DMS79 (cell line): ENCODE measurements around the gene UBALD1.
A peak's percentile ranks its signal among the peaks of the same experiment; 100 is the strongest.
"Not testable (repeated sequence)": the region's sequence is repeated elsewhere in the genome, so short reads cannot be mapped to it uniquely, and the experiment has no call there.

Source experiments
- DNase-seq: peaks from one replicate; lab custom pipeline; 2025; lab: John Stamatoyannopoulos, UW

The UBALD1 gene

DNA sequence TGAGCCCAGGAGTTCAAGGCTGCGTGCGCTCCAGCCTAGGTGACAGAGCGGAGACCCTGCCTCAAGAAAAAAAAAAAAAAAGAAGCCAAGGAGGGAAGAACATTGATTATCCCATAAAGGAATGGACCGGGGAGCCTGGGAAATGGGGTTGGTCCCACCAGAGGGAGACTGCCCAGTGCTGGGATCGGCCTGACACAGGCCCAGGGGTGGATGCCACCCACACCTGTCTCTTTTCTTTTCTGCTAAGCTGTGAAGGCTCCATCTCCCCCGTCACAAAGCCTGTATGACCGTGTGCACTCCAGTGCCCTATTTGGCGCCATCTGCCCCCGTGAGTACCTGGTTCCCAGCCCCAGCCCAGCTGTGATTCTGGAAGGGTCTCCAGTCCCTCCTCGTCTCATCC, 15.7 kb downstream of the UBALD1 start:
- no peak for DNase-seq

- DNase-seq = peak; percentile 18
These were observed 17.5 kb downstream of the UBALD1 start for GRCh38 chr16:4597174-4597573.

- DNase-seq = no peak
These were observed 20.0 kb downstream of the UBALD1 start for GRCh38 chr16:4594433-4595410.

GRCh38 chr16:4593086-4593485, 21.6 kb downstream of the UBALD1 start:
- DNase-seq = no peak

DNA sequence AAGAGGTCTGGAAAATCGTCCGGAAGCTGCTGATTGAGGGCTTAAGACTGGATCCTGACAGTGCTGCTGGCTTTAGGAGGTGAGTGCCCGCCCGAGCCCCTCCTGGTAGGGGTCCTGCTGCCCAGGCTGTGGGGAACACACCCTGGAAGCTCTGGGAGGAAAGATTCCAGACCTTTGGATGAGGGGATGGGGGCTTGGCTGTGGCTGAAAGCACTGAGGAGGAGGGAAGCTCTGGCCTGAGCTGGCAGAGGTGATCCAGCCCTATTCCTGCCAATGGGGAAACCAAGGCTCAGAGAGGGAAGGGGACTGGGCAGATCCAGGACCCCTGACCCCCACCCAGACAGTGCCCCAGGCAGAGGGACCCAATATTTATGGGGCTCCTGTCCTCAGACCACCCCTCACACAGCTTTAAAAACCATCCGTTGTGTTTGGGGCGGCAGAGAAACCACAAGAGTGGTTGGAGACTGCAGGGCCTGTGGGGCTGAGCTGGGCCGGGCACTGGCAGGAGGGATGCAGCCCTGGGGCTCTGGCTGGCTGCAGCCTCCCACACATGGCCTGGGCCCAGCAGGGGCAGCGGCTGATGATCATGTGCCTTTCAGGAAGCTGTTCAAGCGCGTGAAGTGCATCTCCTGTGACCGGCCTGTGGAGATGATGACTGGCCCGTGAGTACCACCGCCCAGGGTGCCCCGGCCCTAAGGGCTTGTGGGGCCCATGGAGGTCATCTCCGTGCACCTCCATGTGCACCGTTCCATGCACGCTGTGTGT, 22.8 kb downstream of the UBALD1 start:
- no peak for DNase-seq

- no peak for DNase-seq
These were observed 23.5 kb downstream of the UBALD1 start for GRCh38 chr16:4591191-4591590.

DNA sequence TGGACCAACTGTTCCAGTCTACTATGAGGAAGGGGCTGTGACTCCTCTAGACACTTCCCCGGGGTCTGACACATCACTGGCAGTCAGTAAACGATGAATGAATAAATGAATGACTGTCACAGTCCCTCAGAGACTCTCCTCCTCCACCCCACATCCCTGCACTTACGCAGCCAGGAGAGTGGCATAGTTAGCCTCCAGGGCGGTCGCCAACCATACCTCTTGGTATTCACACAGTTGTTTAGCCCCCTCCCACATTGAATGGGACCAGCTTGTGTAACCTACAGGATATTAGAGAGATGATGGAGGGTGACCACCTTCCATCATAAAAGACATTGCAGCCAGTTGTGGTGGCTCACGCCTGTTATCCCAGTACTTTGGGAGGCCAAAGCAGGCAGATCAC, 25.7 kb downstream of the UBALD1 start:
- DNase-seq = no peak

DNA sequence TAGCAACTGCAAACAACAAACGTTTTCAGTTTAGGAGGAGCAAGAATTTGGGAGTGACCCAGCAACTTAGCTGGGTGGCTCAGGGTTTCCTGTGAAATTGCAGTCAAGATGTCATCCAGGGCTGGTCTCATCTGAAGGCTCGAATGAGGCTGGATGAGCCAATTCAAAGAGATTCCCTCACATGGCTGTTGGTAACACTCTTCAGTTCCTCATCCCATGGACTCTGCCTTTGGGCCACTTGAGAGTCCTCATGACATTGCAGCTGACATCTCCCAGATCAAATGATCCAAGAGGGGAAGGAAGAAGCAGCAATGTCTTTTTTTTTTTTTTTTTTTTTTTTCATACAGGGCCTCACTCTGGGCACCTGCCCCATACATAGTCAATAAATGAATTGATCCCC, 26.3 kb downstream of the UBALD1 start:
- no peak for DNase-seq

DNA sequence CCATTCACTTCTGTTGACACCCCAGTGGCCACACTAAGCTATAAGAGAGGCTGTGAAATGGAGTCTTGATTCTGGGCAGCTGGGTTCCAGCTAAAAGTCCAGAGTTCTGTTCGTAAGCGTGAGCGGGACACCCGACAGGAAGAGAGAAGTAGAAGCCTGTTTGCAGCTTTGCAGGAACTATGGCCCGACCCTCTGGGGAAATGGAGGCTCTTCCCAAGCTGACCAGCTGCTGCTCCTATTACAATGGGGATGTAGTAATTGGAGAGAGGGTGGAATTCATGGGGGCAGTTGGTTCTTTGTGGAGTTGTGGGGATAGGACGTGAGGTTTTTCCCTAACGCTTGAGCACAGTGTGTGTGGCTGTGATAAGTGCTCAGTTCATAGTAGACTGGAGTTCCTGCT, 28.4 kb downstream of the UBALD1 start:
- no peak for DNase-seq

DNA sequence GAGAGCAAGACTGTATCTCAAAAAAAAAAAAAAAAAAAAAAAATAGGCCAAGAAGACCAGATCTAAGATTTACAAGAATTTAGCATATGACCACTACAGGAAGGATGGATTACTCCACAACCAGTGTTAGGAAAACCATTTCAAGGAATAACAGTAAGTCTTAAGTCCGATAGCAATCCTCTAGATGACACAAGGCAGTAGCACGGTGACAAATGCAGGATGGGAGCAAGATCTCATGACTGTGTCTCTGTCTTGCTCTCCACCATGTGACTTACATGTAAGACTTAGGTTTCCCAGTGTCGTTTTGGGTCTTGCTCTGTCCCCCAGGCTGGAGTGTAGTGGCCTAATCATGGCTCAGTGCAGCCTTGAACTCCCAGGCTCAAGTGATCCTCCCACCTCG, 30.8 kb downstream of the UBALD1 start:
- no peak for DNase-seq

DNA sequence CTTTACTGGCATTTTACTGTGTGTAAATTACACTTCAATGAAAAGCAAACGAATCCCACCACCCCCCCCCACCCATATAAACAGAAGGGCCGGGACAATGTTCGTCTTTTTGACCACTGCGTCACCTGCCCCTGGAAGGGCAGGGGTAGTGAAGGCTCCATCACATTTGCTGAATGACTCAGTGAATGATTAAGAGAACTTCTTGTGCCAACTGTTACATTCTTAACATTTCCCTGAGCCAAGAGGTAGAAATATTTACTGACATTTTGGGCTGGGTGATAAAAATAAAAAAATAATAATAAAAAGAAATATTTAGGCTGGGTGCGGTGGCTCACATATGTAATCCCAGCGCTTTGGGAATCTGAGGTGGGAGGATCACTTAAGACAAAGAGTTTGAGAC, 34.4 kb downstream of the UBALD1 start:
- no peak for DNase-seq

DNA sequence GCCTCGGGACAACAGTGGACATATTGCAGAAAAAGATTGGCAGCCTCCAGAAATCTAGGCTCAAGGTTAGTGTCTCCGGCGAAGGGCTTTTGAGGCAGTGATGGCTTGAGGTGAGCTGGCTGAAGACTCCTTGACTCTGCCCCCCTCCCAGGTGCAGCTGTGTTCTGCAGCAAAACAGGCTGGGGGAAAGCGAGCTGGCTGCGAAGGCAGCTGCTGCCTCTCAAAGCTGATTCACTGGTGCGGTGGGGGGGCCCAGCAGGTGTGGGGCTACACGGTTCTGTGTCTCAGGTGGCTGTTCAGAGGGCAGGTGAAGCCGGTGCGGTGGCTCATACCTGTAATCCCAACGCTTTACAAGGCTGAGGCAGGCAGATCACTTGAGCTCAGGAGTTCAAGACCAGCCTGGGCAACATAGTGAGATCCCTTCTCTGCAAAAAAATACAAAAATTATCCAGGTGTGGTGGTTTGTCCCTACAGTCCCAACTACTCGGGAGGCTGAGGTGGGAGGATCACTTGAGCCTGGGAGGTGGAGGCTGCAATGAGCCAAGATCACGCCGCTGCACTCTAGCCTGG, 35.6 kb downstream of the UBALD1 start:
- DNase-seq = peak; percentile 68

DNA sequence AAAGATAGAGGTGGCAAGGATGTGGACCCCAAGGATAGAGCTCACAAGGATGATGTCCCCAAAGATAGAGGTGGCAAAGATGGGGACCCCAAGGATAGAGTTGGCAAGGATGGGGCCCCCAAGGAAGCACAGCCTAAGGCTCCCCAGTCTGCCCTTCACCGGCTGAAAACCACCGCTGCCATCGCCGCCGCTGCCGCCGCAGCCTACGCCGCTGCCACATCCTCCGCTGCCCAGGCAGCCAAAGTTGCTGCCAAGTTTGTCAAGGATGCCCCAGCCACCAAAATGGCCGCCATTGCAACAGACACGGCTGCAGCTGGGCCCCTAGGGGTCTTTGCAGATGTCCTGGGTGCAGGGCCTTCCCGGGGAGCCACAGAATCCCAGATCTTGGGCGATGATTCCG, 38.7 kb downstream of the UBALD1 start:
- DNase-seq = no peak

GRCh38 chr16:4574919-4575705, 39.6 kb downstream of the UBALD1 start:
- DNase-seq = no peak

DNA sequence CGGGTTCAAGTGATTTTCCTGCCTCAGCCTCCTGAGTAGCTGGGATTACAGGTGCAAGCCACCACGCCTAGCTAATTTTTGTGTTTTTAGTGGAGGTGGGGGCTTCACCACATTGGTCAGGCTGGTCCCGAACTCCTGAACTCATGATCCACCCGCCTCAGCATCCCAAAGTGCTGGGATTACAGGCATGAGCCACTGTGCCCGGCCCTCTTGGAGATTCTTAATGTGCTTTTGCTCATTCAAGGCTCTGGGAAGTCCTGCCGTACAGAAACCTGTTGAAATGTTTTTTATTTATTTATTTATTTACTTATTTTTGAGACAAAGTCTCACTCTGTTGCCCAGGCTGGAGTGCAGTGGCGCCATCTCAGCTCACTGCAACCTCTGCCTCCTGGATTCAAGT, 40.8 kb downstream of the UBALD1 start:
- DNase-seq = not testable (repeated sequence)

DNA sequence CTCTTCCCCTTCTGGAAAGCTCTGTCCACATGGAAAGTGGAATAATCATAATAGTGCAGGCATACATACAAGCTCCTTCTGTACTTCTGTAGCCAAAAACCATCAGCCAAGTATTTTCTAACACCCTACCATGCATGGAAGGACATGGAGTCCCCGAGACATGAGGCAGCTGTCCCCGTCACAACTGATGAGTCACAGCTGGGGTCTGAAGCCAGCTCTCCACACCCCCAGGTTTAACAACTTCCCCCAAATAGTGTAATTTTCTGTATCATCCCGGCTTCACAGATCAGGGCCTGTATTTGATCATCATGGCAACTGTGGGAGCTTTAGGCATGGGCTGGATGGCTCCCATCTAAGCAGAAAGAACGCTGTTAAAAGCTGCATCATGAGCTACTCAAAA, 42.0 kb downstream of the UBALD1 start:
- DNase-seq = no peak

GRCh38 chr16:4570688-4571321, 43.9 kb downstream of the UBALD1 start:
- no peak for DNase-seq

GRCh38 chr16:4570086-4570485, 44.6 kb downstream of the UBALD1 start:
- DNase-seq = no peak

GRCh38 chr16:4566144-4566543, 48.5 kb downstream of the UBALD1 start:
- no peak for DNase-seq

- no peak for DNase-seq
These were observed 49.9 kb downstream of the UBALD1 start for GRCh38 chr16:4564661-4565267.

GRCh38 chr16:4561596-4561995, 53.1 kb downstream of the UBALD1 start:
- DNase-seq = no peak
